Ureter (tissue), 1 donor: Measurements from ENCODE around the gene CLDN1. TPM values are rescaled to one million over a fixed set of nuclear protein-coding genes. Genes with fewer than 3 reads are reported as not detected.

Experiments used
- DNase-seq: peaks from one replicate; pipeline ENCODE4 v3.0.0-alpha.2; 2020; ENCODE audit warnings: low spot score
- total RNA-seq: library from RNA; stranded (reverse); gene quantifications from one replicate; pipeline ENCODE4 v1.2.4, GENCODE V29; 2023
- donor health status: DM: yes; HTN: yes; CAD: no.

Gene CLDN1
- total RNA-seq, result 64.2 TPM

DNA sequence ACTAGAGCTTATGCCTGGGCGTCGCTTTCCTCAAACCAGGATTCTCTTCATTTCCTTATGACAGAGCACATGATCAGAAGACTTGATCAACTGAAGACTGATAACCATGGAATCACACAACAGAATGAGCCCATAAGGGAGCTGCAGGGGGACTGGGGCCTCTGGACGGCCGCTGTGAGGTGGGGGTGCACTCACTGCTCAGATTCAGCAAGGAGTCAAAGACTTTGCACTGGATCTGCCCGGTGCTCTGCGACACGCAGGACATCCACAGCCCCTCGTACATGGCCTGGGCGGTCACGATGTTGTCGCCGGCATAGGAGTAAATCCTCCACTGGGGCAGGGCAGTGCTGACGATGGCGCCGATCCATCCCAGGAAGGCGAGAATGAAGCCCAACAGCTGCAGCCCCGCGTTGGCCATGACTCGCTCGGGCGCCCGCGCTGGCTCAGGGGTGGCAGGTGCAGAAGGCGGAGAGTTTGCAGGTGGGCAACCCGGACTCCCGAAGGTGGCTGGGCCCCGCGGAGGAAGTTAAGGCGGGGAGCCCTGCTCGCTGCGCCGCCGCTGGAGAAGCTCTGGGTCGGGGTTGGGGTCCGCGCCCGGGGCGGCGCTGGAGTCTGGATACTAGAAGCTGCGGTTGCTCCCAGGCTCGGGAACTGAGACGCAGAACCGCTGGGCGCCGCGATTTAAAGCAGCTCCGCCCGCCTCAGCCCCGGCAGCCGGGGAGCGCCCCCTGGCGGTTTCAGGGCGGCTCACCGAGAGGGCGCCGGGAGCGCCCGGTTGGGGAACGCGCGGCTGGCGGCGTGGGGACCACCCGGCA is at the start of gene CLDN1:
Gene CLDN1, minus strand, starts transcription at position 658 of the 815 bp plus-strand sequence. Its CDS starts 240 bp downstream, at position 418.
- DNase-seq, result peak; percentile 86

DNA sequence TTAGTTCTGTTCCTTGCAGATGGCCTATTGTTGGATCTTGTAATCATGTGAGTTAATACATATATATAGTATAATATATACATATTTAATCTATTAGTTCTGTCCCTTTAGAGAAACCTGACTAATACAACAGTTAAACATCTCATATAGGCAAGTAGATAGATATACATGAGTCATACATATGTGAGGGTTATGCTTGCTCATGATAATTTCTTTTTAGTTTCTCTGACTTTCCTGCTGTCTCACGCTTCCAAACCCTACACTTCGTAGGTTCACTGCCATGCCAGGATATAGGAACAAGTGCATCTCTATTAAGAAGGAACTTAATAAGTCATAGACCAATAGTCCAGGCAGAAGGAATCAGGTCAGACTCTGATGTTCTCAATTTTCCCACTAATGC is 48.9 kb upstream of the CLDN1 start:
- no peak for DNase-seq

DNA sequence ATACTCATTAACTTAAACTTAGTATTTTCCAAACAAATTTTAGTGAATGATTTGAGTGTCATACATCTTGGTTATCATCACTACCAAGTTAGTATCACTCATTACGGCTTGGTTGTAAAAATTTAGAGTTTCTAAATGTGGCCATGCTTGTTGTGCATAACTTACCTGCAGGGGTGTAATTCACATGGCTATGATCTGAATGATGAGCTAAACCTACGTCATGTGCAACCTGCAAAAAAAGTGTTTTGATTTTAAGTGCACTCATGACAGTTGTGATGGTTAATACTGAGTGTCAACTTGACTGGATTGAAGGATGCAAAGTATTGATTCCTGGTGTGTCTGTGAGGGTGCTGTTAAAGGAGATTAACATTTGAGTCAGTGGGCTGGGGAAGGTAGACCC is 48.1 kb upstream of the CLDN1 start:
- DNase-seq, result no peak

GRCh38 chr3:190369668-190370295 is 47.5 kb upstream of the CLDN1 start:
- no peak for DNase-seq

- no peak for DNase-seq
Measured at GRCh38 chr3:190368881-190369280, 46.6 kb upstream of the CLDN1 start.

GRCh38 chr3:190366133-190366532 is 43.9 kb upstream of the CLDN1 start:
- DNase-seq, result no peak

DNA sequence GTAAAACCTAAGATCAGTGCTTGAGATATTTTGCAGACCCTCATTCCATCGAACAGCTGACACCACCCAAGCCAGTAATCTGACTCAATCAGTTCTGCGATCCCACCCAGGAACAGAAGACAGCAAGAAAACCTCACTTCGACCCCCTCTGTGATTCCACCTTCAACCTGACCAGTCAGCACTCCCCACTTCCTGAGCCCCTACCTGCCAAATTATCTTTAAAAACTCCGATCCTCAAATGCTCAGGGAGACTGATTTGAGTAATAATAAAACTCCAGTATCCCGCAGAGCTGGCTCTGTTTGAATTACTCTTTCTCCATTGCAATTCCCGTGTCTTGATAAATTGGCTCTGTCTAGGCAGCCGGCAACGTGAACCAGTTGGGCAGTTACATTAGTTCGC is 40.0 kb upstream of the CLDN1 start:
- DNase-seq, result no peak

GRCh38 chr3:190361791-190362190 is 39.5 kb upstream of the CLDN1 start:
- no peak for DNase-seq

DNA sequence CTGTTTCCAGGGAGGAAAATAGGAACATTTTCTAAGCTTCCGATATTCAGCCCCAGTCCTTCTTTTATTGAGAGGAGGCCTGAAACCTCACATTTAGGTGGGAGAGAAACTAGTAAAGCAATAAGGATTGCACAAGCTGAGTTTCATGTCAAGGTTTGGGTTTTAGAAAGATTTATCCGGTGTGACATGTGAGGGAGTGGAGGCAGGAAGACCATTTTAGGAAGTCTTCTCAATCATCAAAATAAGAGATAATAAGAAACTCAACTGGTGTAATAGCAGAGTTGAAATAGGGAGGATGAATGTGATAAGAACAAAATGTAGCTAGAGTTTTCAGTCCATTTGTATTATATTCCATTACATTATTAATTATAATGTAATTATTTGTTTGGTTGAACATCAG is 38.0 kb upstream of the CLDN1 start:
- DNase-seq, result no peak

GRCh38 chr3:190359813-190360212 is 37.6 kb upstream of the CLDN1 start:
- DNase-seq, result no peak

GRCh38 chr3:190357468-190357867 is 35.2 kb upstream of the CLDN1 start:
- DNase-seq, result no peak

DNA sequence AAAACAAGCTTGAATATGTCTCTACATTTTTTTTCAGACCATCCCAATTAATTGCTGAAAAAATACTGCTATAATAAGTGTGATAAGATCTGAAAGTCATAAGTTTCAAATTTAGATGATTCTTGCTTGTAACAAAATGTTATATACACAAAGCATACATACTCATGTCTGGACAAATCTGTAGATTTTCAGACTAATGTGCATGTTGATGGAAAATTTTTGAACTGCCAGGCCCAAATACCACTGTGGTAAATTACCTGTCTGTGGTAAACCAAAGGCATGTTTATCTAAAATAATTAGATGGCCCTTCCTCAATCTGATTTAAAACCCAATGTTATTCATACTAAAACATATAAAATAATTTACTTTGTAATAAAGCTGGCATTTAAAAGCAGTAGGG is 34.0 kb upstream of the CLDN1 start:
- no peak for DNase-seq

GRCh38 chr3:190352861-190353457 is 30.7 kb upstream of the CLDN1 start:
- DNase-seq, result no peak

- no peak for DNase-seq
Measured at GRCh38 chr3:190346541-190346940, 24.3 kb upstream of the CLDN1 start.

- no peak for DNase-seq
Measured at GRCh38 chr3:190345878-190346277, 23.6 kb upstream of the CLDN1 start.

GRCh38 chr3:190345027-190345821 is 23.0 kb upstream of the CLDN1 start:
- no peak for DNase-seq

- no peak for DNase-seq
Measured at GRCh38 chr3:190340071-190340470, 17.8 kb upstream of the CLDN1 start.

DNA sequence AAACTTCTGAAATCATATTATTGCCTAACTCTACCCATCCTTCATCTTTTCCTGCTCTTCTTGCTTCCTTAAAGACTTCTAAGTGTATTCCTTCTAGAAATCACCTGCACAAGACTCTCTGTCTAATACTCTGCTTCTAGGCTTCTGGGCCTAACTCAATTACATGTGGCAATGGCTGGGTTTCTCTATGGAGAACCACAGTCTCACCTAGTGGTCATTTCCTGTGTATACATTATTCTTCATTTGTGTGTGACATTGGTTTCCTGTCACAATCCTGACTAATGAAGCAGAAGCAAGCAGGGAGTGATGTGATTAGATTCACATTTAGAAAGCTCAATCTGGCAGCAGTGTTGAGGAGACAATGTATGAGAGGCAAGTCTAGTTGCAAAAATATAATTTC is 16.9 kb upstream of the CLDN1 start:
- DNase-seq, result no peak

- no peak for DNase-seq
Measured at GRCh38 chr3:190338717-190339116, 16.5 kb upstream of the CLDN1 start.

DNA sequence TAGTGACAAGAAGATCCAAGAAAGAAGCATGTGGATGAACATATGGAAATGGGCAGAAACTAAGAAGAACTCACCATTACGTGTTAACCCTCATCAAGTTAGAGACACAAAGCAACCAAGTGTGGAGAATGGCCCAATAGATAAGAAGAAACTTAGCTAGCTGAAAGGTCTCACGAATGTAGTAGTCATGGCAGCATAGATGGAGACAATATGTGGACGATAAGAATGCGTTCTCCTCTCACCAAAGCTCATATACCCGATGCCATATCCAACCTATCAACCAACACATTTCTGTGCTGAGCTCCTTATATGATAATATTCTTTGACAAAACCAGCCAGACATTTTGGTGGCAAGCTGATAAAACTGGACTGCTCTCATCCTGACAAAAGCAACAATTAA is 15.1 kb upstream of the CLDN1 start:
- no peak for DNase-seq

DNA sequence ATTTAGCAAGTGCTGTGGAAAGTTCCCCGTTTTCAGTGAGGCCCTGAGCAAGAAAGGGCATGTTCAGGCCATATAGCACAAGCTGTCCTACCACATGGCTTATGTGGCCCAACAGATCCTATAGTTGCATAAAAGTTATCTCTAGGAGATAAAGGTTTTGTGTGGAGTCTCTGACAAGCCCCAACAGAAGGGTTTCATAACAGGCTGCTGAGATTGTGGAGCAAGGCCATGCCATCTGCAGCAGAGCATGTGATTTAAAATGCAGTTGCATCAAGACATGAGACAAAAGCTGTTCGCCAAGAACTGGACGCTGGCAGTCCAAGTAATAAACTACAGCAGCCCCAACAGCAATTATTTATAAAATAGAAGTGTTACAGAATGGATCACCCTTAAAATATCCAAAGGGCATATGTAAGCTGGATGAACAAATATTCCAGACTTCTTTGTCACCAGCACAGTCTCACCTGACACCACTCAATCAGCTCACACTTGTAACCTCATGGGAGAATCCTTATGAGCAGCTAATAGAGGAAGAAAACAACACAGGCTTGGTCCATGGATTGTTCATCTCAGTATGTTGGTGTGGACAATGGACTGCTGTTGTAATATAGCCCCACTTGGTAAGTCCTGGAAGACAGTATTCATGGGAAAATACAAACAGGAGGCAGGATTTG is 14.4 kb upstream of the CLDN1 start:
- no peak for DNase-seq

- DNase-seq, result no peak
Measured at GRCh38 chr3:190333961-190334360, 11.7 kb upstream of the CLDN1 start.
